Measurements from ENCODE around the gene PEX1.

DNA sequence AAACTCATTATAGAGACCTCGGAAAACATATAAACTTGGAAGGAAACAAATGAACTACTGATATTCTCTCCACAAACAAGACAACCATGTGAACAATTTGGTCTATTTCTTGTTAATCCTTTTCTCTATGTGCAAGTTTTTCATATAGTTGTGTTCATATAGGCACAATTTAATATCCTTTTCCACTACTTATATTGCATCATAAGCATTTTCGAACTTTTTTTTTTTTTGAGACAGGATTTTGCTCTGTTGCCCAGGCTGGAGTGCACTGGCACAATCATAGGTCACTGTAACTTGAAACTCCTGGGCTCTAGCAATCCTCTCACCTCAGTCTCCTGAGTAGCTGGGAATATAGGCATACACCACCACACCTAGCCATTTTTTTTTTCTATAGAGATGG, 5.2 kb downstream of the PEX1 start:
- TF ChIP-seq, protein P1, sequence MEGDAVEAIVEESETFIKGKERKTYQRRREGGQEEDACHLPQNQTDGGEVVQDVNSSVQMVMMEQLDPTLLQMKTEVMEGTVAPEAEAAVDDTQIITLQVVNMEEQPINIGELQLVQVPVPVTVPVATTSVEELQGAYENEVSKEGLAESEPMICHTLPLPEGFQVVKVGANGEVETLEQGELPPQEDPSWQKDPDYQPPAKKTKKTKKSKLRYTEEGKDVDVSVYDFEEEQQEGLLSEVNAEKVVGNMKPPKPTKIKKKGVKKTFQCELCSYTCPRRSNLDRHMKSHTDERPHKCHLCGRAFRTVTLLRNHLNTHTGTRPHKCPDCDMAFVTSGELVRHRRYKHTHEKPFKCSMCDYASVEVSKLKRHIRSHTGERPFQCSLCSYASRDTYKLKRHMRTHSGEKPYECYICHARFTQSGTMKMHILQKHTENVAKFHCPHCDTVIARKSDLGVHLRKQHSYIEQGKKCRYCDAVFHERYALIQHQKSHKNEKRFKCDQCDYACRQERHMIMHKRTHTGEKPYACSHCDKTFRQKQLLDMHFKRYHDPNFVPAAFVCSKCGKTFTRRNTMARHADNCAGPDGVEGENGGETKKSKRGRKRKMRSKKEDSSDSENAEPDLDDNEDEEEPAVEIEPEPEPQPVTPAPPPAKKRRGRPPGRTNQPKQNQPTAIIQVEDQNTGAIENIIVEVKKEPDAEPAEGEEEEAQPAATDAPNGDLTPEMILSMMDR (IDR thresholded peaks at IDR 0.05) = no peak
- no peak for TF ChIP-seq POLR2A (IDR thresholded peaks at IDR 0.05; ENCODE audit: low read depth)
